ENCODE data around the gene DOC2B.
"Not testable (repeated sequence)": the region's sequence is repeated elsewhere in the genome, so short reads cannot be mapped to it uniquely, and the experiment has no call there.

The DOC2B gene

DNA sequence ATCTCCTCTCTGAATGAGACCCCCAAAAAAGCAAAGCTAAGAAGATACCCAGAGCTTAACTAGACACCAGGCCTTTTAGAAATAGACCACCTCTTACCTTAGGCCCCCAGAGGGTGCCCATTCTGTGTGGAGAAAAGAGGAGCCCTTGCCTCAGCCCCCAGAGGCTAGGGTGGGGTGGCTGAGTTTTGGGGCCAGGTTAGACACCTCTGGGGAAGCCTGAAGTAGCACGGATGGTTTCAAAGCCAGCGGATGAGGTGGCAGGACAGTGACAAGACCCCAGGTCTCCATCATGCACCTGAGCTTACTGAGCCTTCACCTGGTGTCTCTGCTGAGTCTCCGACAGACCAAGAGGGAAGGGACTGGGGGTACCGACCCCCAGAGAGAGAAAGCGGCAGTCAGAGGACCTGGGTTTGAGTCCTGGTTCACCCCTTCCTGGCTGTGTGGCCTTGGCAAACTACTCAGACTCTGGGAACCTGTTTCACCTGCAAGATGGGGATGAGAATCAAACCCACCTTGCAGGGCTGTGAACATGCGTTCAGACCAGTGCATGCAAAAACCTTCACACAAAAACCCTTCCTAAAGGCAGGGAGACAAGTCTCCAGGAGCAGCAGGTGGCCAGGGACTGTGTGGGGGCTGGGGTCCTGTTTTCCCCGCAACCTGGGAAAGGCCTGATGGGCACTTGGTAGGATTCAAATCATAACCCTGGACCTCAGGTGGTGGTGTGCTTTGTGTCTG is 36.3 kb downstream of the DOC2B start:
- no peak for DNase-seq (ENCODE audit: low spot score)

DNA sequence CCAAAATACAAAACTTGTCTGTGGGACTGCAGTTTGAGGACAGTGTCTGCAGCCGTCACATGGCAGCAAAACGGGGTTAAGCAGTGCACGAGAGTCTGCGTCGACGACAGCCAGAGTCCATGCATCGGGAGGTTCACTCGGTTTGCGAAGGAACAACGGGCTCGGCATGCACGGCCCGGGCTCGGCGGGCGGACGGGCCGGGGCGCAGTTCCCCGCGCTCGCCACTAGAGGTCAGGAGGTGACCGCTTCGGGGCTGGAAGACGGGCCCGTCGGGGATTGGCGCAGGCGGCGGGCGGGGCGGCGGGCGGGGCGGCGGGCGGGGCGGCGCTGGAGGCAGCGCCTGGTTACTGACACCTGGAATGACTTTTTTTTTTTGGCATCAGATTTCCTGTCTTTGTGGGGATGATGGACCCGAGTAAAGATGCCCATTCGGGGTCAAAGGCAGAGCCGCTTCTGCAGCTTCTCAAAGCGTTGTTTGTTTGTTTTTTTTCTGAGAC is 37.6 kb downstream of the DOC2B start:
- peak; percentile 69 for DNase-seq (ENCODE audit: low spot score)

DNA sequence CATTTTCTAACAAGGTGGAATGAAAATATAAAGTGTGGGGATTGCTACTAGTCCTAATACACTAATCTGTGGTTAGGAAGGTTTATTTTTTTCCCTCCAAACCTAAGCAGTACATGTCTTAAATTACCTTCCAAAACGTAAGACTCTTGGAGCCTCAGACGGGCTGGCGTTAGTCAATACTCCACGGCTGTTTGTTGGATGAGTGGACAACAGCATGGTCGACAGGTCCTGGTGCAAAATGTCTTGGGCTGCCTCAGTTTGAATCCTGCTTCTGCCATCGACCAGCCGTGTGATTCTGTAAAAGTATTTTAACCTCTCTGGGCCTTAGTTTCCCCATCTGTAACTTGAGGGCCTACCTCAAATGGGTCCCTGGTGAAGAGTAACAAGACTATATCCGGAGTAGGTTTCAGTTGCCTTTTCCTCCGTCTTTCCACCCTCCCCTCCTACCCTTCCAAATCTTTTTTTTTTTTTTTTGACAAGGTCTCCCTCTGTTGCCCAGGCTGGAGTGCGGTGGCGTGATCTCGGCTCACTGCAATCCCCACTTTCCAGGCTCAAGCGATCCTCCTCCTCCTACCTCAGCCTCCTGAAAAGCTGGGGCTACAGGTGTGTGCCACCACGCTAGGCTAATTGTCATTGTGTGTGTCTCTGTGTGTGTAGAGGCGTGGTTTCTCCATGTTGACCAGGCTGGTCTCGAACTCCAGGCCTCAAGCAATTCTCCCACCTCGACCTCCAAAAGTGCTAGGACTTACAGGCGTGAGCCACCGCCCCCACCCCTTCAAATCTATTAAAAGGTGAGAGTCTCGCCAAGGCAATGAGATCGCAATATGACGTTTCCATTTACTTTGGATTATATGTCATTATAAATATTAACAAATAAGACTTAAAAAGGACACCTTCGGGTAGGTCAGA is 38.3 kb downstream of the DOC2B start:
- no peak for DNase-seq (ENCODE audit: low spot score)

DNA sequence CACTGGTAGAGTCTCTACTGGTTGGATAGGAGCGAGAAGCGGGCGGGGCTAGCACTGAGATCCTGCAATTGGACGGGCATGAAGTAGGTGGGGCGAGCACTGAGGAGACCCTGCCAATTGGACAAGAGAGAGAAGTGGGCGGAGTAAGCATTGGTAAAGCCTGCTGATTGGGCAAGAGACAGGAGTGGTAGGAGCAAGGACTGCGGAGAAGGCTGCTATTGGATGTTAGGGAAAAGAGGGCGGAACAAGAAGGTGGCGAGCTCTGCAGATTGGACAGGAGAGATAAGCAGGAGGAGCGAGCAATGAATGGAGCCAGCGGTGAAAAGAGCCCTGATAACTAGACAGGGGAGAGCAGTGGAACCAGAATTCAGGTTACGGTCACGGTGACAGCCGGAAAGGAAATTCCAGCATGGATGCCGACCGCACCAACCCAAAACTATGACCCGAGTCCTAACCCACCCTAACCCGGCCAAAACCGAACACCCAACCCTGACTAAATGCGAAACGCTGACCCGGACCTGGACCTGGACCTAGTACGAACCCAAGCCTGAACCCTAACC is 39.3 kb downstream of the DOC2B start:
- peak; percentile 45 for DNase-seq (ENCODE audit: low spot score)

DNA sequence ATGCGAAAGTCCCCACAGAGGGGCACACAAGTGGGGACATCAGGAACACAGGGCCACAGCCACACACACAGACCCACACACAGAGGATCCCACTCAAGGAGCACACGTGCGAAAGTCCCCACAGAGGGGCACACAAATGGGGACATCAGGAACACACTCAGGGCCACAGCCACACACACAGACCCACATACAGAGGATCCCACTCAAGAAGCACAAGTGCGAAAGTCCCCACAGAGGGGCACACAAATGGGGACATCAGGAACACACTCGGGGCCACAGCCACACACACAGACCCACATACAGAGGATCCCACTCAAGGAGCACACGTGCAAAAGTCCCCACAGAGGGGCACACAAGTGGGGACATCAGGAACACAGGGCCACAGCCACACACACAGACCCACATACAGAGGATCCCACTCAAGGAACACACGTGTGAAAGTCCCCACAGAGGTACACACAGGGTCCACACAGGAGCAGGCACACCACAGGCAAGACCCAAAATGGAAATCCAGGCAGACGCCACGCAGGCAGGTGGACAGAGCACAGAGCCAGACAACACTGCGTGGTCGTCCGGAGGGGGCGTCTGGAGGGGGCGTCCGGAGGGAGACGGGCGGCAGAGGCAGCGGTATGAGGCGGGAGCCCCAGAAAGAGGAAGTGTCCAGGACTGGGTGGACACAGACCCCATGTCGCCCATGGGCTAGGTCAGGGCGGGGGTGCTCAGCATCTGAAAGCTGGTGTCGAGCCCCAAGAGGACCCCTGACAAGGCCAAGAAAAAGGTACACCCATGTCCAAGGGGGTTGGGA is 41.8 kb downstream of the DOC2B start:
- DNase-seq (ENCODE audit: low spot score) = not testable (repeated sequence)

DNA sequence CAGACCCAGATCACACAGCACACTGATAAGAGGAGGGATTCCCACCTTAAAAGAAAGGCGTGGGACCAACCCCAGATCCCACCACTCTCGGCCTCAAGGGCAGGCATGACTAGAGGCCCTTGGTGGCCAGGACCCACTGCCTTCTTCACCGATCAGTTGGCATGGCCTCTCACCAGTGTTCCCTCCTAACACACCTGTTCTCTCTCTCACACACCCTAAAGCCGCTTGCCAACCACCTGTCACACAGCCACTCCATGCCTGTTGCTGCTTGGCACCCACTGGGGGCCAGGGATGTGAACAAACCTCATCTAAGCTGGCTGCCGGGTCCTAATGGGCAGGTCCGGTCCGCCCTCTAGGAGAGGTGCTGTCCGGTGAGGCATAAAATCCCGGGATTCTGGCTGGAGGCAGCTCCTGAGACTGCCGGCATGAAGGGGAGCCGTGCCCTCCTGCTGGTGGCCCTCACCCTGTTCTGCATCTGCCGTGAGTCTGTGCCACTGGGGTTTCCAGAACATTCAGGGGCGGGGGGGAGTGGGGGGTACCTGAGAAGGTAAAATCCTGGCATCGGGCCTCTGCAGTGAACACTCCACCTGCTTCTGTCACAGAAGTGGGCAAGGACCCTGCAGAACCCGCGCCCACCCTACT is 44.2 kb downstream of the DOC2B start, which contains the start of gene SCGB1C2:
Gene SCGB1C2 (plus strand): TSS at position 404 of the 642 bp plus-strand sequence. CDS start 22 bp downstream, at position 426.
- DNase-seq (ENCODE audit: low spot score) = not testable (repeated sequence)

DNA sequence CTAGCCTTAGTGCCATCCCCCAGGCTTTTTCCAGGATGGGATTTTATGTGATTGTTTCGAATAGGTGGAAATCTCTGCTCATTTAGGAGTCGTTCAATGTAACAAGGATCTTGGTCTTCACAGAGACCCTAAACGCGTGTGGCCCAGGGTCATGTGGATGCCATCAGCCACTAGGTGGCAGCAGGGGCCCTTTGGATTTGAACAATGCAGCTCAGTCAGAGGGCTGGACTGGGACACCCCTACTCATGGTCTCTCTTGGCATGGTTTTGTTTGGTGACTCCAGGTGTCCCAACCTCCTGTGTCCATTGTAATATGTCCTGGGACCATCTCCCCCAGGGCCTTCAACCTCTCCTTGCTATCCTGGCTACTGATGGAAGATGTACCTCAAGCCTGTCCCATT is 44.9 kb downstream of the DOC2B start:
- DNase-seq (ENCODE audit: low spot score) = not testable (repeated sequence)

DNA sequence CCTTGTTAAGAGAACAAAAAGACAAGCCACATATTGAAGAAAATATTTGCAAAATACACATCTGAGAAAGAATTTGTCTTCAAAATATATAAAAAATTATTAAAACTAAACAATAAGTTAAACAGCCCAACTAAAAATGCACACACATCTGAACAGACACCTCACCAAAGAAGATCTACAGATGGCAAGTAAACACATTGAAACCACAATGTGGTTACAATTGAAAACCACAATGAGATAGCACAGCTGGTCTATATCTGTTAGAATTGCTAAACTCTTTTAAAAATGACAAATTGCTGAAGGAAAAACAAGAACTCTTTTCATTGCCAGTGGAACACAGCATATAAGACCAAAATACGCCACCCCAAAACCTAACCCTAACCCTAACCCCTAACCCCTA is 45.6 kb downstream of the DOC2B start:
- DNase-seq (ENCODE audit: low spot score) = not testable (repeated sequence)

DNA sequence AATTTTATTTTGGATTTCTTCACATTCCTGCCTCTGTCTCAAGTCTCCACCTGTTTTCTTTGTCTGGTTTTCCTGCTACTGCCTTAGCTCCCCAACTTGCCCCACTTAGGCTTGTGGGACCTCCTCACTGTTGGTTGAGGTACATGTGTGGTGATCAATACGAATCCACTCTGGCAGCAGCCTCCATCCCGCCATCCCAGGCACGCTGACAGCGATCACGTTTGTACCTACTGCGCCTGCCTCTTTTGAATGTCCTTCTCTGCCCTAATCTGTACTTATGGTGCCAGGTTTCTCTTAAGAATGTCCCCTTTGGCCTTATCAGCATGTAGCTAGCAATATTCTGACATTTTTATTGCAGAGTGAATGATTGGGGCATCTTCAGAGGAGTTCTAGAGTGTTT is 46.4 kb downstream of the DOC2B start:
- not testable (repeated sequence) for DNase-seq (ENCODE audit: low spot score)

DNA sequence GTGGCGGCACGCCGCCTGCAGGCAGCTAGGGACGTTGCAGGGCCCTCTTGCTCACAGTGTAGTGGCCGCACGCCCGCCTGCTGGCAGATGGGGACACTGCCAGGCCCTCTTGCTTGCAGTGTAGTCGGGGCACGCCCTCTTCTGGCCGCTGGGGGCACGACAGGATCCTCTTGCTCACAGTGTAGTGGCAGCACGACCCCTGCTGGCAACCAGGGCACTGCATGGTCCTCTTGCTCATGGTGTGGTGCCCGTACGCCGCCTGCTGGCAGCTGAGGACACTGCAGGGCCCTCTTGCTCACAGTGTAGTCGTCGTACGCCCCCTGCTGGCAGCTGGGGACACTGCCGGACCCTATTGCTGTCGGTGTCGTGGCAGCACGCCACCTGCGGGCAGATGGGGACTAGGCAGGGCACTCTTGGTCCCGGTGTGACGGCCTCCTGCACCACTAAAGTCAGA is 47.1 kb downstream of the DOC2B start:
- not testable (repeated sequence) for DNase-seq (ENCODE audit: low spot score)

DNA sequence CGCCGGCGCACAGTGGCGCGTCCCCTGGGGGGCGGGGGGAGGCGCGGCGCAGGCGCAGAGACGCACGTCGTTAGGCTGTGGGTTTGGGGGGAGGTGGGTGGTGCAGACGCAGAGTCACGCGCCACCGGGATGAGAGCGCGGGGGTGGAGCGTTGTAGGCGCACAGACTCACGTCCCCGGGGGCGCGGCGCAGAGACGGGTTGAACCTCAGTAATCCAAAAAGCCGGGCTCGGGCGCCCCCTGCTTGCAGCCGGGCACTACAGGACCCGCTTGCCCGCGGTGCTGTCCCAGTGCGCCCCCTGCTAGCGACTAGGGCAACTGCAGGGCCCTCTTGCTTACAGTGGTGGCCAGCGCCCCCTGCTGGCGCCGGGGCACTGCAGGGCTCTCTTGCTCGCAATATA is 47.5 kb downstream of the DOC2B start:
- DNase-seq (ENCODE audit: low spot score) = not testable (repeated sequence)

DNA sequence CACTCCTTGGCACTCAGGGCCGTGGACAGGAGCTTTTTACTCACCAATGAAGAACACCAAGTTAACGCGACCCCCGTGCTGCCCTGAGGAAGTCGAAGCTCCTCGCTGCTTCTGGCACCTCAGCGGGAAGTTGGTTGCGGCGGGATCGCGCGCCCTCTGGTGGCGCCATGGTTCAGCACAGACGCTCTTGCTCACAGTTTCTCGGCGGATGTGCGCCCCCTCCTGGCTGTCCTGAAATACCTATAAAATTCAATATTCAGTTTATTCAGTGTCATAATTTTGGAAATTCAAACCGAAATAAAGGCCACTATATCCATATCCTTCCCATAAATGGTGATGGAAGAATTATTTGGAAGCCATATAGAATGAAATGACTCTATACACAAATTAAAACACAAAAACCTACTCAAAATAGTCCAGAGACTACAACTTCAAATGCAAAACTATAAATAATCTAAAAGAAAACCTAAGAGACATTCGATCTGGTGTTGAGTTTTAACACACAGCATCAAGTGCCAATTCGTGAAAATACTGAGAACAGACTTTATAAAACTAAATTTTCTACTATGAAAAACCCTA is 63.0 kb downstream of the DOC2B start:
- DNase-seq (ENCODE audit: low spot score) = not testable (repeated sequence)

DNA sequence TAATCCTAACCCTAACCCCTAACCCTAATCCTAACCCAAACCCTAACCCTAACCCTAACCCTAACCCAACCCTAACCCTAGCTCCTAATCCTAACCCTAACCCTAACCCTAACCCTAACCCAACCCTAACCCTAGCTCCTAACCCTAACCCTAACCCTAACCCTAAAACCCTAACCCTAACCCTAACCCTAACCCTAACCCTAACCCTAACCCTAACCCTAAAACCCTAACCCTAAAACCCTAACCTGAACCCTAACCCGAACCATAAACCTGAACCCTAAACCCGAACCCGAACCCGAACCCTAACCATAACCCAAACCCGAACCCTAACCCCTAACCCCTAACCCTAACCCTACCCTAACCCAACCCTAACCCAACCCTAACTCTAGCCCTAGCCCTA is 68.3 kb downstream of the DOC2B start:
- not testable (repeated sequence) for DNase-seq (ENCODE audit: low spot score)
